ENCODE measurements around the gene DDX1.

Gene DDX1

DNA sequence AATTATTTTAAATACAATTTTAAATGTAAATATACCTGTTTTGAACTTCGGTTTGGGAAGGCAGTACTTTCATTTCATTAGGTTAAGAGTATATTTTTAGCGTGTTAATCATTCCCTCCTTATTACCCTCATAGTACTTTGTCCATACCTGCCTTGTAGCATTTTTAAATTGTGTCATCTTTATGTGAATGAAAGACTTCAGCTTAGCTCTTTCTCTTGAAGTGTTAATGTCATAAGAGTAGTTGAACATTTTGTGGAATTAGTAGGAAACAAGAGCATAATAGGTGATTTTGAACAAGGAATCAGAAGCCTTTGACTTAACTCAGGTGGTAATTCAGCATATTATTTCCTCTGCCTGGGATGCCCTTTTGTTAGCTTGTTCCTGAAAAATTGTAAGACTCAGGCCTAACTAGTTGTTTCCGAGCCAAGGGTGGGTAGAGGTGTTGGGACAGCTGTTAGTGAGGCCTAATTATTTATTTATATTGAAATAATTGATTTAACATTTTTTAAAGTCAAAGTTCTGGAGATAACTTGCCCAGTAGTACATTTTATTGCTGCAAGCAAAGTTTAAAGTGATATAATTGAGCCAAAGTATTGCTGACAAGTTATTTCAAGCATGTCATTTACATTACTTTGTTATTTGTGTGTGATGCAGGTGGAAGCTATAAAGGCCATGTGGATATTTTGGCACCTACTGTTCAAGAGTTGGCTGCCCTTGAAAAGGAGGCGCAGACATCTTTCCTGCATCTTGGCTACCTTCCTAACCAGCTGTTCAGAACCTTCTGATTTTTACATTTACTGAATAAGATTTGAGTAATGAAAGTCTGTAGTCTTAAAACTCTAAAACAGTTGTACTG is 38.7 kb downstream of the DDX1 start:
- DNase-seq (ENCODE audit: low read depth): no peak

DNA sequence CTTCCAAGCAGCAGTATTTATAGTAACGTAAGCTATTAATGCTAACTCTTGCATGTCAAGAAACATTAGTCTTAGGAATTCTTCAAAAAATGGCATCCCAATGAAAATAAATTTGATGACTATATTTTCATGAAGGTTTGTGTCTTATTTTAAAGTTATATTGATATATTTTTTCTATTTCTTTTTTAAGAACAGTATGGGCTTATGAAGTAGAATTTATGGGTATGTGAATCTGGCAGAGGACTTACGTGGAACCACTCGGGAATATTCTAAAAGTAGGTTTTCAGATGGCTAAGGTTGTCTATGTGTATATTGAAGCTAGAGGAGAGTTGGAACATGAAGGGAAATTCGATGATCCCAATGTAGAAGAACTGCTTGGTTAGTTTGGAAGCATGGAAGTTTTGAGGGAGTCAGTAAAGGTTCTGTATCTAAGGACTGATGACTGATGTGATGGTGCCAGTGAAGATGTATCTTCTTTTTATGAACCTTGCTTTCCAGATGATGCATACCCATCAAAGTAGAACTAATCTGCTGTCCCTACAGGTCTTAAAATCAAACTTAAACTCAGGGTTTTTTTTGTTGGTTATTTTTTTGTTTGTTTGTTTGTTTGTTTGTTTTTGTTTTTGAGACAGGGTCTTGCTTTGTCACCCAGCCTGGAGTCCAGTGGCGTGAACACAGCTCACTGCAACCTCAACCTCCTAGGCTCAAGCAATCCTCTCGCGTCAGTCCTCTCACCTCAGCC is 39.5 kb downstream of the DDX1 start:
- no peak for DNase-seq (ENCODE audit: low read depth)

- DNase-seq (ENCODE audit: low read depth): no peak
These were observed 40.2 kb downstream of the DDX1 start for GRCh38 chr2:15631883-15632282.

DNA sequence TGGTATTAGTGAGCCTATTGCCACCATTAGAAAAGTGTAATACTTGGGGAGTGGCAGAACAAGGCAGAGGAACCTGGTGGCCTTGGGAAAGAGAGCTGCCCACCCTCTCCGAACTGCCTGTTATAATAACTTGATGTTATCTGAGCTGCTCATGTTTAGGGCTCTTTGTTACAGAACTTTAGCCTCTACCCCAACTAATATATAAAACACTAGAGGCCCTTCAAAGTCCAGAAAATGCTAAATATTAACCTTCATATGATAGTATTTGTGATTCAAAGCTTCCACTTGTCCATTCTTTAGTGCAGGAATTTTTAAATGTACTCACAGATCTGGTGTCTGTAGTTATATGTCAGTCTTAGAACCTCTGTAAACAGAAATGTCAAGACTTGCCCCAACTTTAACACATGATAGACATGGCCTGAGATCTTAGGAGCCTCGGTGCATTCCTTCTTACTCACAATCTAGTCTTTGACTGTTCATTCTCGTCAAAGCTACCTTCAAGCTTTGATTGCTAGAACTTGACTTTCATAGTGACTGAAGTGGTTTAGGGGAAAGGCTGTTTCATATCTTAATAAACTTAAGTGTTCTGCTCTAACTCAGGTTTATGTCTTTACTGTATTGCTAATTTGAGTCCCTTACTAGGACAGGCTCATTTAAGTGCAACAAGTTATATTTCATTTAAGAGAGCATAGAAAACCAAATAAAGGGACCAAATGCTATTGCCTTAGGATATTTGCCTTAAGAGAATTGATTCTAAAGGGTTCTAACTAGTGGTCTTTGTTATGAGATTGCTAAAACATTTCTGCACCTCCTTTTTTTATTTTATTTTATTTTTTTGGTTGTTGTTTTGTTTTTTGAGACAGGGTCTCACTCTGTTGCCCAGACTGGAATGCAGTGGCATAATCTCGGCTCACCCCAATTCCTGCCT is 41.6 kb downstream of the DDX1 start:
- DNase-seq (ENCODE audit: low read depth): no peak

DNA sequence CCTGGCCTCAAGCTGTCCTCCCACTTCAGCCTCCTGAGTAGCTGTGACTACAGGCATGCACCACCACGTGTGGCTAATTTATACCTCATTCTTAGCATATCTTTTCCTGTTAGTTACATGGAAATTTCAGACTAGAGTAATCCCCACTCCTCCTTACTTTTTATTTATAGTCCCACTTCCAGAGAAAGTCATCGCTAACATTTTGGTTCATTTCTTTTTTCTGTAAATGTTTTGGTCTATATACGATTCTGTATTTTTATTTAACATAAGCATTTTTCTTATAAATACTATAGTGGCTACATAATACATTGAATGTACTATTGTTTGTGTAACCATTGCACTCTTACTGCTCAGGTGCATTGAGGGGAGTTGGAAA is 42.3 kb downstream of the DDX1 start:
- no peak for DNase-seq (ENCODE audit: low read depth)

GRCh38 chr2:15634846-15635490 is 43.3 kb downstream of the DDX1 start:
- no peak for DNase-seq (ENCODE audit: low read depth)

GRCh38 chr2:15636972-15637785 is 45.5 kb downstream of the DDX1 start:
- DNase-seq (ENCODE audit: low read depth): no peak

GRCh38 chr2:15638720-15639119 is 47.1 kb downstream of the DDX1 start:
- DNase-seq (ENCODE audit: low read depth): no peak

DNA sequence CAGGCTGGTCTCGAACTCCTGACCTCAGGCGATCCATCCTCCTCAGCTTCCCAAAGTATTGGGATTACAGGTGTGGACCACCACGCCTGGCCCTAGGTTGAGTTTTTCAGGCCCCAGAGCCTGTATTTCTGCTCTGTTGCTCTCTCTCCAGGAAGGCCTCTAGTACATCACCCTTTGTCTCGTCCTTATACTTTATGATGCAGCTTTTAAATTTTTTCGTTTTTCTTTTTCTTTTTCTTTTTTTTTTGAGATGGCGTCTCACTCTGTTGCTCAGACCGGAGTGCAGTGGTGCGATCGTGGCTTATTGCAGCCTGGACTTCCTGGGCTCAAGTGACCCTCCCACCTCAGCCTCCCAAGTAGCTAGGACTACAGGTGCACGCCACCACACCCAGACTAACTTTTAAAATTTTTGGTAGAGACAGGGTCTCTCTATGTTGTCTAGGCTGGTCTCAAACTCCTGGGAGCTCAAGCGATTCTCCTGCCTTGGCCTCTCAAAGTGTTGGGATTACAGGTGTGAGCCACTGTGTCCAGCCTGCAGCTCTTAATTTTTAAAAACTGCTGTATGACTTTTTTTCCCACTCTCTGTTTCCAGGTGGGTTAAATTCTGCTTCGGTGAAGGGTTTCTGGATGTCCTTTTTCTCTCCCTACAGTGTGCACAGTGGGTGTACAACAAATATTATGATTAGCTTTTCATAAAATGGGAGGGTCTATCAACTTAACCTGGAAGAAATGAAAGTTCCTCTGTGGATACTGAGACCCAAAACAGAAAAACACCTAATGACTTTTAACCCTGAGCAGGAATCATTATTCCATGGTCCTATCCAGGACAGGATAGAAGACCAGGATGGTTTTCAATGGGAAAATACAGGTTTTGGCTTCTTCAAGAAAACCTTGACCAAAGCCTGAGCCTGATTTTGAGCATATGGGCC is 47.9 kb downstream of the DDX1 start:
- no peak for DNase-seq (ENCODE audit: low read depth)

DNA sequence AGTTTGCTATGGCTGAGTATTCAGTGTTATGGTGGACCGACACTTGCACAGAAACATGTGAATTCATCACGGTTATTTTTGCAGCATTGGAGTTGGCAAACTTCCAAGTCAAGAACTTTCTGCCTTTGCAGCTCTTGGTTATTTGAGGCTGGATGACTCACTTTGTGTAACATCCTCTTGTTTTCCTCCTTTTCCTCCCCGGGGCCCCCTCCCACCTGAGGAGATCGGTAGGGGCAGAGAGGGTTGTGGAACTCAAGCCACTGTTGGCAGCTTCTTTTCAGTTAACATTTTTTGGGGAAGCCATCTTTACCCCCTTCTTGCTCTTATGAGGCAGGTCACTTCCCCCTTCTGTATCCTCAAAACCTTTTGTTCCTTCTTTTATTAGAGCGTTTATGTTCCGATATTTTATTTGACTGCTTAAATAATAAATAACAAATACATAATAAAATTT is 48.6 kb downstream of the DDX1 start:
- no peak for DNase-seq (ENCODE audit: low read depth)

DNA sequence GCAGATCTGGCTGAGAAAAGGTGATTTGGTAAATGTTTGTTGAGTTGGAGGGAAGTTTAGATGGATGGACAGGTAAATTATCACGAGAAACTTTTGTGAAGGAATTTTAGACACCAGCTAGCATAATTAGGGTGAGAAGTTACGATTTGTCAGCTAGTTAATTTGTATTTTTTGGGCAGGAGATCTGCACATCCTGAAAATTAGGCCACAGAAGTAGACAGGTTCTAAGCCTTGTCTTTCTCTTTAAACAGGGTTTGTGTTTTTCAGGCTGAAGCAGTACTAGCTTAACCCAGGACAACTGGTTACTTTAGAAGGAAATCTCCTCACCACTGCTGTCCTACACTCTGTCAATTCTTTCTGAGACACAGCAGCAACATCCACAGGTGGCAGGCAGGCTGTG is 49.1 kb downstream of the DDX1 start:
- DNase-seq (ENCODE audit: low read depth): no peak

GRCh38 chr2:15641530-15641982 is 49.9 kb downstream of the DDX1 start:
- DNase-seq (ENCODE audit: low read depth): no peak

GRCh38 chr2:15642011-15642814 is 50.5 kb downstream of the DDX1 start:
- no peak for DNase-seq (ENCODE audit: low read depth)

DNA sequence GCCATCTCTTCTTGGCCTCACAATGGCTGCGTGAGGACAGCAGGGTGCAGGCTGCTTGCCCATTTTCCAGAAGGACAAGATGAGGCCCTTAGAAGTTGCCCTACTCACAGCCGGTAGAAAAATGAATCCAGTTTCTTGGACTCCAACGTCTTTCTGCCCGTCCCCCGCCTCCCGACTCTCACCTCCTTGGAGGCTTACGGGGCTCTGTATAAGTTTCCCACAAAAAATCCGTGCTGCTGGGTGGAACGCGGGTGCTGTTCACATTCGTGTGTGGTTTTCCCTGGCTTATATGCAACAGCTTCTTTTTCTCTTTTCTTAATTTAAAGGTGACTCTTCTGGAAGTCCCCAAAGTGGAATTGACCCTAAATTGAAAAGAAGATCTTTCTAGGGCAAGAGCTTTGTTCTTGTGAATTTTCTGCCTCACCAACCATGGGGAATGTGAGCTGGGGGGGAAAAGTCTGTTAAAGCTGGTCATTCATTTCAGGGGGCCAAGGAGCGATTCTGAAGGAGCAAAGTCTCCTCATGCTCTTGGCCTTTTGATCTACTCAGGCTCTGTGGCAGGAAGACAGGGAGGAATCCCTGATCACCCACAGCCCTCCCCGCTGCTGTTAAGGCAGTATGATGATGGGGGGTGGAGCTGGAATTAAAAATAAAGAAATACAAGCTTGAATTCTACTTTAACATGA is 51.3 kb downstream of the DDX1 start:
- DNase-seq (ENCODE audit: low read depth): no peak

DNA sequence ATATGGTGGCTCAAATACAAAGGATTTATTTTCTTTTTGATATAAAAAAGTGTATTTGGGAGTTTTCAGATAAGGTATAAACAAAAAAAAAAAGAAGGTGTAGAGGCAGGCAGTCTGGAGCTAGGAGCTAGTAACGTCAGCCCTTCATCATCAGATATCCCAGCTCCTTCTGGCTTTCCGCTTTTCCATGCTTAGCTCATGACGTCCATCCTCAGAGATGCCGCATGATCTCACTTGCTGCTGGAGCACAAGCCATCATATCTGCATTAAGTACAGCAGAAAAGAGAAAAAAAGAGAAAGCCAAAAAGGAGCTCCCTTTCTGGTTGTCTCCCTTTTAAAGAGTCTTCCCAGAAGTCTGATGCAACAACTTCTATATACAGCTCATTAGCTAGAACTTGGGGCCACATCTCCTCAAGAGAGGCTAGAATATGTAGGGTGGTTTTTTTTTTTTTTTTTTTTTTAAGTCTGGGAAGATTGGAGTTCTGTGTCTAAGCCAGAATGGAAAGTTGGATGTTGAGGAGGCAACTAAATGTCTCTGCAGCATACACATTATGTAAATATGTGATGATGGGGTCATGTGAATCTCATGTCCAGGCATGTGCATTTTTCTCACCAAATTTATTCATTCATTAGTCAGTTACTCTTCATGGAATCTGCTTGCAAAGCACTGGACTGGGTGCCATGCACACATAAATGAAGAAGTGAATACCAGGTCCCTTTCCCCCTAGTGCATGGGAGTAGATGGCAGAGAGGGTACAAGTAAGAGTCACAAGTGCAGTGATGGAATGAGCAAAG is 52.3 kb downstream of the DDX1 start:
- DNase-seq (ENCODE audit: low read depth): no peak

DNA sequence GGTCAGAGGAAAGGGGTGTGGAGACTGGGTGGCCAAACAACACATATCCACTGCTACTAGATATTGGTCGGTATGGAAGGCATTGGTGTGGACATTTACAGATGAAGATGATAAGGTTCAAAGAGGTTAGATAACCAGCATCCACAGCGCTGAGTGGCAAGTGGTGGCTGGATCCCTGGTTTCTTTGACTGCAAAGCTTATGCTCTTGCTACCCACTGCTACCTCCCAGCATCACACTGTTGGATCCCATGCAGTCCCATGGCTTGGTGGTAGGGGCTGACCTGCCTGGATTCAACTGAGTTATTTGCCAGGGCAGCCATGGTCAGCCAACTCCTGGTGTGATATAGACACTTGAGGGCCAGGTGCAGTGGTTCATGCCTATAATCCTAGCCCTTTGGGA is 53.6 kb downstream of the DDX1 start:
- DNase-seq (ENCODE audit: low read depth): no peak

- no peak for DNase-seq (ENCODE audit: low read depth)
These were observed 54.2 kb downstream of the DDX1 start for GRCh38 chr2:15645720-15646385.

Data from HS-5 (cell line).